ENCODE measurements around the gene CDH23.

Gene CDH23

DNA sequence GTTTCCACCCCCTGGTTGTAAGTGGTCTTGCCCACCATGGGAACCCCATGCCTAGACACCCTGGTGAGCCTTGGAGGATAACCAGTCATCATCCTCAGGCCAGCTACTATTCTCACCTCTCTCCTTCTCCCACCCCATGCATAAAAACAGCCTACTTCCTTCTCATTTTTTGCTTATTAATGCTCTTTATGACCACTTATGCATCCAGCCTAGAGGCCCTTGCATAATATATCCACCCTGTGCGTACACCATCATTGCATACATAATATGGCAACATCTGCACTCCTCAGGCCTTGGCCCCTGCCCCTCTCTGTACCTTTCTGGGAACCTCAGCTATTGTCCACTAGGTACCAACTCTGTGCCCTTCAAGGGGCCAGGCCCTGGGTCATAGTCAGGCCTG lies 91.0 kb downstream of the CDH23 start:
- no peak for DNase-seq

DNA sequence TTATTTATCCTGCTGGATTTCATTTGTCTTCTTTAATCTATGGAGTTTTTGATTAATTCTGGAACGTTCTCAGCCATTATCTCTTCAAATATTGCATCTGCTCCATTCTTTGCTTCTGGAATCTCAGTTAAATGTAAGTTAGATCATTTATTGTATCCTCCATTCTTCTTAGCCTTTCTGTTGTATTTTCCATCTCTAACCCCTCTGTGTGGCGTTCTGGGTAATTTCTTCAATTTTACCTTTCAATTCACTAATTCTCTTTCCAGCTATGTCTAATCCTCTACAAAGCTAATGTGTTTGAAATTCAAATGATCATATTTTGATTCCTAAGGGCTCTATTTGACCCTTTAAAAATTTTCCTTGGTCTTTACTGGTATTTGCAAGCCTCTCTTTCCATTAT lies 92.4 kb downstream of the CDH23 start:
- DNase-seq, result no peak

DNA sequence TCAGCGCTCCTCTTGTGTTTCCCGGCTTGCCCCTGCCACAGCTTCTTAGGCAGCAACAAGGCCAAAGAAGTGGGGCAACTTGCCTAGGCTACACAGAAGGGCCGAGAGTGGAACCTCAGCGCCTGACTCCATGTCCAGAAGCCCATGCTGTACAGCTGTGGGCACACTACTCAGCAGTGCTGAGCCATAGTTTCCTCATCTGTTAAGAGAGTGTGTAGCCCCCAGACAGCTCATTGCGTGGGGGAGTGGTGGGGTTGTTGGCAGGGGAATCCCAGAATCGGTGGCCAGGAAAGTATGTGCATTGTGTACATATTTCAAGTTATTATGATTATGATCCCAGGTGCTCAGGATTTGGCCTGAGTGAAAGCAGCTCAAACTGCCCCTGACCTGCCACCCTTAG lies 96.2 kb downstream of the CDH23 start:
- DNase-seq, result no peak

DNA sequence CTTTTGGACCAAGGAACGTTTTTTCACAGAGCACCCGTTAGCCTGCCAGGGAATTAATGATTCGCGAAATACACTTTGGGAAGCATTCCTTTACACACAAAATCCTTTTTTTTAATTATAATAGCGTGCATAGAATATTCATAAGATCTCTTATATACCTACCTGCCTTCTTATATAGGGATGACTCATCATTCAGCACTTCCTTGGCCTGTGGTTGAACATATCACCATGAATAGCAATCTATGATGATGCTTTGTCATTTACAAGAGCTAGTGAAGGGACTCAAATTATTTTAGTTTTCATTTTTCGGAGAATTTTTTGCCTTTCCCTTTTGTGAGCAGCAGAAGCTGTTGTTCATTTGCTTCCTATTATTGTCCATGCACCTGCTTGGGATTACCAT lies 97.0 kb downstream of the CDH23 start:
- no peak for DNase-seq

DNA sequence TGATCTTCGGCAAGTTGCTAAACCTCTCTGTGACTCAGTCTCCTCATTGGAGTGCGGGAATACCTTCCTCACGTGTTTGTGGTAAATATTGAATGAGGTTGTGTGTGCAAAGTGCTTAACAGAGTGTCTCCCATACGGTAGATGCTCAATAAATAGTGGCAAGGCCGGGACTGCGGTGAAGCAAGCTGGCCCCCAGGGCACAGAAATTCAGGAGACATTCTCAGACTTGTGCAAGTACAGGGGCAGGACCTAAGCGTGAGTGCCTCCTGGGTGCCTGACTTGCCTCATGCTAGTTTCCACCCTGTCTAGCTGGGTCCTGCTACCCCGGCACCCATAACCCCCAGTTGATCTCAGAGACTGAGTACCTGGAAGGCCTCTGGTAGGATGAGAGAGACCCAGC lies 97.8 kb downstream of the CDH23 start:
- no peak for DNase-seq

DNA sequence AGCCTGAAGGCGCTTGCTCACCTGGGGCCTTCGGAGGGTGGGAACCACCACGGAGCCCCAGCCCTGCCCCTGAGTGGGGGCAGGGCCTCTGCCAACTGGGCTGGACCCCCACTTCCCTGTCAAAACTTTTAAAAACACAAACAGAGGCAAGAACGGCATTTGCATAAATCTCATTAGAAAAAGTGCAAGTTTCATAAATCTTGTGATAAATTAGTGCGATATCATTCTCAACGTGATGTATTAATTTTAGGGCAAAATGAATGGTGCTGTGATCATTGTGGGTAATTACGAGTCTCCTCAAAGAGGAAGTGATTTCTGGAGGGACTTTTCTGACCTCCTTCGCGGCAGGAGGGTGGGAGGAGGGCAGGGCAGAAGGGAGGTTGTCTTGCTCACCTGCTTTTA lies 98.3 kb downstream of the CDH23 start:
- DNase-seq, result no peak

DNA sequence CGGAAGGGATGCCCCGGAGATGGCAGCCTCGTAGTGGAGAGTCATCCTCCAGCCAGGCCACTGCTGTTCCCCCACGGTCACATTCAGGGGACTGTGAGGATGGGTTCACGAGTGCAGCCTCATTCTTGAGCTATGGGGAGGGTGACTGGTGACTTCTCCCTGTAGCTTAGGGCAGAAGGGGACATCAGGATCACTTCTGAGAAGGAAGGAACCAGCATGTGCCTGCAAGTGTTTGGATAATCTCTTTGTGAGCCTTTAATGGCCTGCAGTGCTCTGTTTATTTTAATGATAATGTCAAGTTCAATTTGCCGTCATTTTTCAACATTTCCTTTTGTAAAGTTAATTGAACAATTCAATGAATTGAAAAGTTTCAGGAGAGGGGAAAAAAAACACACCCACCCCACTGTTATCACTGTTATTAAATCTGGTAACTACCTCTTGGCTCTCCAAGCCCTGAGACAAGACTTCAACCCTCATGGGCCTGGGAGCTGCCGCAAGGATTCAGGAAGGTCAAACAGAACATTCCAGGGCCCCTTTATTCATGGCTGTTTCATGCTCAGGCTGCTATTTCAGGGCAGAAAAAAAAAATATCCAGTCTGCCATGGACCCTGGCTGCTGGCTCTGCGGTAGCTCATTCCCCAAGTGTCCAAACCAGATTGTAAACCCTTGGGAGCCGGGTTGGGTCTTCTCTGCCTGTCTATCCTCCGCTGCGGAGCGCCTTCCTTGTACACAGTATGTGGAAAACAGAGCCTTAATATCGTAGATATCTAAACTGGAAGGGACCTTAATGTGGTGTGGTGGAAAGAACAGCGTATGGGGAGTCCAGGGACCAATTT lies 100.4 kb downstream of the CDH23 start:
- no peak for DNase-seq

DNA sequence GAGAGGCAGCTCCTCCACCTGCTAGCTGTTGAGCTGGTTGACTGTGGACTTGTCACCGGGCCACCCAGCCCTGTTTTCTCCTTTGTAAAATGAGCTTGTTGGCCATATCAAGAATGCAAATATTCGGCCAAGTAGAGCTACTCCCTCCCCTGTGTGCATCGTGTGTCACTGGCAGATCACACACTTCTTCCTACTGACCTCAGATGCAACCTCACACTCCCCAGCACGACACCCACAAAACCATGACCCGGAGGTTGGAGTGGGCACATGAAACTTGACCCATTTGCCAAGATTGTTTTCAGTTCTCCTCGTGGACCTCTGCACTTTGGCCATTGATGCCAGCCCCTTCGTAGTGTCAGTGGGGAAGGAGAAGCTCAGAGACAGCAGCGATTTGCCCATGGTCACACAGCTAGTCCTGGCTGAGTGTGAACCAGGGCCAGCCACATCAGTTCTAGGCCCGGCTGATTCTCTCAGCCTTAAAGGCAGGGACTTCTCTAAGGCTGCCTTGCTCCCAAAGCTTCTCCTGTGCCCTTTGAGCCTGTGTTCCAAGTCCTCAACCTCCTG lies 101.1 kb downstream of the CDH23 start:
- DNase-seq, result no peak

DNA sequence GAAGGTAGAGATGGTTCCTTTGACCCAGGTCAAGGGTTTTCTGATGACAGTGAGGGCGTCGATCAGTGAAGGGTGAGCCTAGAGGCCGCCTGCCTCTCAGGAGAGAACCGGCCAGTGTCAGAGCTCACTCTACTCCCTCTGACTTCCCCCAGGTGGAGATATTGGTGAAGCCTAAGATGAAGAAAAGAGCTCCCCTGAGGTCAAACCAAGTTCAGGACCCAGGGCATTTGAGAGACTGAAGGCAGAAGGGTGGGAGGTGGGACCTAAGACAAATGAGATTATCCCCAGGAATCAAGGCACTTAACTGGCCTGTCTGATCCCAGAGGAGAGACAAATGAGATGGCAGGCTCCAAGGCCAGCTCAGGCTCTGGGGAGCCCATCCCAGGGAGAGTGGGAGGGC lies 104.7 kb downstream of the CDH23 start:
- DNase-seq, result no peak

DNA sequence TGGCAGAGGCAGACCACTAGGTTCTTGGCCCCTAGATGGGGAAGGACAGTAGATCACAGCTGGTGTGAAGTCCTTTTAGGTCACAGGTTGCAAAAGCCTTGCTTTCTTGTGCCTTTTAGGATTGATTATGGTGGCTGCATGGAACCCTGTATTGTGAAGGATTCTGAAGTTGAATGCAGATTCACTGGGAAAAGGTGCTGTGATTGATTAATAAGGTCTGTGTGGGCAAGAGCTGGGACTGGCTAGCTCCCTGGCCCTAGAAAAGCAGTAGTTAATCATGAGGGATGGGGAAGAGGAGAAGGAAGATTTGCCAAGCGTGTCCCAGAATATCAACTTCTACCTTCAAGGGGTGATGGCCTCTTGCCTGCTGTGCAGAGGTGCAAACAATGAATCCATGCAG lies 105.5 kb downstream of the CDH23 start:
- DNase-seq, result no peak

DNA sequence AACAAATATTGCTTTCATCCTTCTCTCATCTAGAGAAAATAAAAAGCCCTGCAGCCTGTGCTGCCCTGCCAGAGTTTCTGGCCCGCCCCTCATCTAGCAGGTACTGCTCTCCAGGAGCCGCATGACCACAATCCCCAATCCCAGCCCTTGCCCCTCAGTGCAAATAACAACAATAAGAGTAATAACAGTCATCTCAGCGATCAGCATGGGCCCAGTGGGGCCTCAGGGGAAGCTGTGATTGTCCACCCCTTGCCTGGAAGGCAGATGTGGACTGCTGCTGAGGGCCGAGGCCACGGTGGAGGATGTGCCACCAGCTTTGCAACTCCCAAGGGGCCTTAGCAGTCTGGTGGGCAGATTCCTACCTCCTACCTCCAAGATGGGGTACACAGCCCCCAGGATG lies 106.1 kb downstream of the CDH23 start:
- DNase-seq, result no peak

DNA sequence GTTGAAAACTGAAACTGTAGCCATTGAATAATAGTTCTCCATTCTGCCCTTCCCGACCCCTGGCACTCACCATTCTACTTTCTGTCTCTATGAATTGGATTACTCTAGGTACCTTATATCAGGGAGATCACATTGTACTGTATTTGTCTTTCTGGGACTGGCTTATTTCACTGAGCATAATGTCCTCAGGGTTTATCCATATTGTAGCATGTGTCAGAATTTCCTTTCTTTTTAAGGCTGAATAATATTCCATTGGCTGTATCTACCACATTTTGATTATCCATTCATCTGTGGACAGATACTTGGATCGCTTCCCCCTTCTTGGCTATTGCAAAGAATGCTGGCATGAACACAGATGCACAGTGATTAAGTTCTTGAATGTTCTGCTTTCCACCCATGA lies 107.4 kb downstream of the CDH23 start:
- DNase-seq, result no peak

DNA sequence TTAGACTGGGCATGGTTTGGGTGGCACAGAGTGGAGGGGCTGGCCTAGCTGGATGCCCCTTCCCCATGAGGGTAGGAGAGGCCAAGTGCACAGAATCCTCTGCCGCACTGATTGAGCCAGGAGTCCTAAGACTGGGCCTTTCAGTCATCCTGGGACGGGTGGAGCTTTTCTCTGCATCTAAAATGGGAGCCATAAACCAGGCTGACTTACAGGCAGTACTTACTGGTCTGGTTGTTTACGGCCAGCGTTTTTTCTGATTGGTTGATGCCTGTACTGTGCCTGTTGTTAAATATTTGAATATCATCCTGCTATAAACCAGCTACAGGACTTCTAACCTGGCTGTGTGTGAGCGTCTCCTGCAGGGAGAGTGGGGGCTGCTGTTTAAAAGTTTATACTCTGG lies 107.8 kb downstream of the CDH23 start:
- DNase-seq, result no peak

DNA sequence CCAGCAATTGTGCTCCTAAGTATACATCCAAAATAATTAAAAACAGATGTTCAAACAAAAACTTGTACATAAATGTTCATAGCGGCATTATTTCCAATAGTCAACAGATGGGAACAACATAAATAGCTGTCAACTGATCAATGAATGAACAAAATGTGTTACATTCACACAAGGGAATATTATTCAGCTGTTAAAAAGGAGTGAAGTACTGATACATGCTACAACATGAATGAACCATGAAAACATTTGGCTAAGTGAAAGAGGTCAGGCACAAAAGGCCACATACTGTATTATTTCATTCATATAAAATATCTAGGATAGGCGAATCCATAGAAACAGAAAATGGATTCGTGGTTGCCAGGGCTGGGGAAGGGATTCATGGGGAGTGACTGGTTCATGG lies 109.1 kb downstream of the CDH23 start:
- DNase-seq, result no peak

DNA sequence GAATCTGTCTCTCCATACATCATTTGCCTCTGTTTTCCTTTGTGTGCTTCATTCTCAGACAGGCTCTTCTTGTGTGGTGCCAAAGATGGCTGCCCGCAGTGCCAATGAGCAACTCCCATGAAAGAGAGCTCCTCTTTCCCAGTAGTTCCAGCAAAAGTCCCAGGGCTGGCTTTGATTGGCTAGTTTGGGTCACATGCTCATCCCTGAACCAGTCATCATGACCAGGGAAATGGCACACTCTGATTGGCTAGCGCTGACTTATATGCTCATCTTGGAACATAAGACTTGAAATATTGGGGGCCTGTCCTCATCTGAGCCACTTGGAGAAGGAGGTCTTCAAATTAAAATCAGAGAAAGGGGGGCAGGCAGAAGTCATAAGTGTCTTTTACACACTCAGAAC lies 112.7 kb downstream of the CDH23 start:
- no peak for DNase-seq

DNA sequence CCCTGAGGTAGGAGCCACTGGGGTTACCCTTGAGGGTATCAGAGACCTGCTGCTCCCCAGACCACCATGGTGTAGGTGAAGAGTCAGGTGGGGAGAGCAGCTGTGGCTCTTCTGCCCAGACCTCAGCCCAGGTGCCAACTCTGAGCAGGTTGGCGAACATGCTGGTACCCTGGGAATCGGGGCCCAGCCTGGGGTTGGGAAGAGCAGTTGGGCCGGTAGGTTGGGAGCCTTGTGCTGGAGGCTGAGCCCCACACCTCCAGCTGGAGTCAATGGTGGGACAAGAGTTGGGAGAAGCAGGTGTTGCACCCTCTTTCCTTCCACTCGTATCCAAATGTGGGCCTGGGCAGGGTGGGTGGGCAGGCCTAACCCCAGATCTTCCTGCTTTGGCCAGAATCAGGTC lies 114.5 kb downstream of the CDH23 start:
- no peak for DNase-seq

DNA sequence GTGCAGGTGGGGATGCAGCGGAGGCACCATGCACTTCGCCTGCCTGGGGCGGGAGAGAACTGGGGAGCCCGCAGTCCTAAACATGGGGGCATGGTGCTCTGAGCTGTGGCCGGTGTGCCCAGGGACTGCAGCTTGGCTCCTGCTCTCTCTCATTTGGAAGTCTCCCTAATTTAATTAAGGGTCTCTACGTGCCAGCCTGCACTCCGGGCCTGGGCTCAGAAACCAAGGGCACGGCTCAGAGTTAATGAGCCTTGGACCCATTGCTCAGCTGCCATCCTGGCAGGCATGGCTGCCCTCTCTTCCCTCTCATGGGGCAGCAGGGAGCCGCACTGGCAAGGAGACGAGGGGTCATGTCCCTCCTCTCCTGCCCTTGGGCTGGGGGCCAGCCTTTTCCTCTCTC lies 115.6 kb downstream of the CDH23 start:
- DNase-seq, result no peak

DNA sequence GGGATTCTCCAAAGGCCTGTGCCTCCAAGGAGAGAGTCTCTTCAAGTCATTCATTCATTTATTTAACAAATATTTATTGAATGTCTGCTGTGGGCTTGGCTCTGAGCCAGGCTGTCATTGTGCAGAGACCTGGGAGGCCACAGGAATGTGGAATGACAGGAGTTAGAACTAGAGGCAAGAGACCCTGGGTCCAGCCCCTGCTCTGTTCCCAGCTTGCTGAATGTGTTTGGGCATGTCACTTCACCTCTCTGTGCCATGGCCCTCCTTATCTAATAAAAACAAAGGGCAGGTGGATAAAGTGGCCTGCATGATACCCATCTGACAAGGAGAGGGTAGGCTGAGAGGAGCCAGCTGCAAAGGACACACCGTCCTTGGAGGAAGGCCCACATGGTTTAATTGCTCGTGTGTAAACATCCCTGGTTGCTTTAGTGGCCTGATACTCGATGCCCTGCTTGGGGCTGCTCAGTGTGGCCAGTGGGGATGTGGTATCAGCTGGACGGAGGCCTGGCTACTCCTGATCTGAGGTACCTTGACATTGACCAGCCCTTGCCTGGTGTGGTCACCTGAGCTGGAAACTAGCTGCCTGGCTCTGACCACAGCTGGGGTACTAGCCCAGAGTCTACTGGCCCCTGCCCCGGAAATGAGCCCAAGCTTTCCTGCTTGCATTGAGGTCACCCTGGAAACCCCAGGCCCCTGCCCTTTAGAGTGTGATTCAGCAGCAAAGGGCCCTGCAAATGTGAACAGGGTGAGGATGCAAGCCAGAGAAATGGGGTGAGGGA lies 116.2 kb downstream of the CDH23 start:
- DNase-seq, result no peak

DNA sequence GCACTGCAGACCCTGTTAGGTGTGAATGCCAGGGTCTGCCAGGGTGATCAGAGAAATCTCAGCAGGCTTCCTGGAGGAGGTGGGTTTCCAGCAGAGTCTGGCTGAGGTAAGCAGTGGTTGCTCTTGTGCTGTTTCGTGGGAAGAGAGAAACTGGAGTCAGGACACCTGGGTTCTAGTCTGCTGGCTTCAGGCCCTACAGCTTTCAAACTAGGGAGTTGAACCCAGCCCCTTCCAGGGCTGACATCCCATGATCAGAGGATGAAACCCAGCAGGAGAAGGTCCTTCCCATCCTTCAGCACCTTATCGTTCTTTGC lies 116.8 kb downstream of the CDH23 start:
- DNase-seq, result no peak

DNA sequence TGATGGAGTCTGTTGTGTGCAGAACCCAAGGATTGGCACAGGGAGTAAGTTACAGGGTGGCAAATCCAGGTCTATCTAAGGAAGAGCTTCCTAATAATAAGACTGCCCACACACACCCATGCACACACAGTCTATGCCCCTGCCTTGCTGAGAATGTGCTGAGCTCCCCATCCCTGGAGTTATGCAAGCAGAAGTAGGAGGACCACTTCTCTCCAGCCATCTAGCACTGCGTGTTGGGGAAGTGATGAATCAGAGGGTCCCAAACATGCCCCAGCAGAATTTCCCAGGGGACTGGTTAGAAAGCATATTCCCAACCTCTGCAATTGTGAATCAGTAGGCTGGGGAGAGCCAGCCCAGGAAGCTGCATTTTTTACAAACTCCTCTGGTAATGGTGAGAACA lies 117.2 kb downstream of the CDH23 start:
- DNase-seq, result no peak

DNA sequence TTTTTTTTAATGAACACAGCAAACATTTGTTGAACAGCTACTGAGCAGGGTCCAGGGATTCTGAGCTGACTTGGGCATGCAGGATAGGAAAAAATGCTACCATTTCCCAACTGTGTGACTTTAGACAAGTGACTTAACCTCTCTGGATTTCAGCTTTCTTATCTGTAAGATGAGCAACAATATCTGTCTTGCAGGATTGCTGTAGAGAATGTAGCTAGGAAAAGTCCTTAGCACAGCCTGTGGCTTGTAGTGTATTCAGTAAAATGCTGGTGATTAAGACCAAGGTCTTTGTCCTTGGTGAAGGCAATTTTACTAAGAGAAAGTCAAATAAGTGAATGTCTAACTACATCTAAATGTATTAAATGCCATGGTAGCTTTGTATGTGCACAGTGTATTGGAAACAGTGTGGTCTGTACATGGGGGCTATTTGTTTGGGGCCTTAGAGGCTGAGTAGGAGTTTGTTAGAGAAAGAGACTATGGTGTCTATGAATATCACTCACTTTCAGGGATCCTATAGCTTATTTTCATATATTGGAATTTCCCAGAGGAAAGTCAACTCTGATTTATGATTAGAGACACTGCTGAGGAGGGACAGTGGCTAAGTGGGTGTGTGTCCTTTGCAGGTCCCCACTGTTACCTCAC lies 118.9 kb downstream of the CDH23 start:
- DNase-seq, result no peak

DNA sequence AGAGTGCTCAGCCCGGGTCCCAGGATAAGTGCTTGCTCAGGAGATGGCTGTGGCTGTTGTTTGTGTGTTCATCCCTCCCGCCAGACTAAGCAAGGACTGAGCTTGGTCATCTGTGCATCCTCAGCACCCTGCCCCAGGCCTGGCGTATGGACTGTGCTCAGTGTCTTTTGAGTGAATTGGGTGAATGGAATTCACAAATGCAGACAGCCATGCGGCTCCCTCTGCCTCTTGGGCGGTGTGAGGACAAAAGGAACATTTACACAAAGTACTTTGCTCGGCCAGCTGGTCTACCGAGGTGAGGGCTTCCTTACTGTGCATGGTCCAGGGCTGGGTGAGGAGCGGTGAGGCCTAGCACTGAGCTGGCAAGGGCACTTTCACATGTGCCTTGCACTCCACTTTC lies 120.2 kb downstream of the CDH23 start:
- DNase-seq, result no peak

DNA sequence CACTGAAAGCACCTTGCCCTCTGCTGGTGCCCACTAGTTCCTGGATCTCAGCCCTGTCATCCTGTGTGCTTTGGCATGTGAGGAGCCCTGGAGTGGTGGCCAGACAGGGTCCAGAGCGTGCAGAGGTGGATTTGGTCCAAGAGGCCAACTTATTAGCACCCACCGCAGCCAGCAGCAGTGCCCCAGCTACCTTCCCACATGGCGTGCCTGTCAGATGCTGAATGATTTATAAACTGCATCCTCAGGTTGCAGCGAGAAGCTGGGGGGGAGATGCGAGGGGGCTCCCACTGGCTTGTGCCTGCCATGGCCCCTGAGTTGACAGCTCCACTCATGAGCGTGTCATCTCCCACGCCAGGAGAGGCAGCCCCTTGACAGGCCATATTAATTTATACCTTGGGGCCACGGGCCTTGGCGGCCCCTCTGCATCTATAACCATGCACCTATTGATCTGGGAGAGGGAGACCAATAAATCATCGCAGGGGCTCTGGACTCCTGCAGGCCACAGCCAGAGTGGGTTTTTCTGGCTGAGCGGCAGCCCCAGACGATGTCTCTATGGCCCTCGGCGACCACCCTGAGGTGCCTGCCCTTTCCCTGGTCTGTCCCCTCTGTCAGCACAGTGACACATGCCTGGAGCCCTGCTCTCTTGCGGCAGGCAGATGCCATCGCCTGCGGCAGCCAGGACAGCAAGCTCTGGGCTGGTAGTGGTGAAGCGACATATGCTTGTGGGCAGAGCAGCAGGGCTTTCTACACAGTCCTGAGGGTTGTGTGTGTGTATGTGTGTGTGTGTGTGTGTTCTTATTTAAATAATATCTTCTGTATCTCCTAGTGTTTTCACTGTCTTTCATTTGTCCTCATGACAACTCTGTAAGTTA lies 120.8 kb downstream of the CDH23 start:
- DNase-seq, result no peak
